NCI-H2107 (cell line): ENCODE results near the gene FAM181B.

Experiments used
- DNase-seq: peaks from one replicate; lab custom pipeline; 2025; lab: John Stamatoyannopoulos, UW

The FAM181B gene, protein sequence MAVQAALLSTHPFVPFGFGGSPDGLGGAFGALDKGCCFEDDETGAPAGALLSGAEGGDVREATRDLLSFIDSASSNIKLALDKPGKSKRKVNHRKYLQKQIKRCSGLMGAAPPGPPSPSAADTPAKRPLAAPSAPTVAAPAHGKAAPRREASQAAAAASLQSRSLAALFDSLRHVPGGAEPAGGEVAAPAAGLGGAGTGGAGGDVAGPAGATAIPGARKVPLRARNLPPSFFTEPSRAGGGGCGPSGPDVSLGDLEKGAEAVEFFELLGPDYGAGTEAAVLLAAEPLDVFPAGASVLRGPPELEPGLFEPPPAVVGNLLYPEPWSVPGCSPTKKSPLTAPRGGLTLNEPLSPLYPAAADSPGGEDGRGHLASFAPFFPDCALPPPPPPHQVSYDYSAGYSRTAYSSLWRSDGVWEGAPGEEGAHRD

GRCh38 chr11:82733444-82734119, at the start of gene FAM181B:
Gene FAM181B, minus strand, starts transcription at chr11:82733864. Its CDS starts 135 bp downstream, at chr11:82733729.
- no peak for DNase-seq

- DNase-seq, result no peak
Observed at GRCh38 chr11:82782825-82783374, 49.2 kb upstream of the FAM181B start.

DNA sequence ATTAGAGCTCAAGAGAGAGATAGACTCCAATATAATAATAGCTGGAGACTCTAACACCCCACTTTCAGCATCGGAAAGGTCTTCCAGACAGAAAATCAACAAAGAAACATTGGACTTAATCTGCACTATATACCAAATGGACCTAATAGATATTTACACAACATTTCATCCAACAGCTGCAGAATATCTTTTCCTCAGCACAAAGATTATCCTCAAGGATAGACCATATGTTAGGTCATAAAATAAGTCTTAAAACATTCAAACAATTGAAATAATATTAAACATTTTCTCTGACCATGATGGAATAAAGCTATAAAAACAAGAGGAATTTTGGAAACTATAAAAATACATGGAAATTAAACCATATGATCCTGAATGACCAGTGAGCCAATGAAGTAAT, 45.1 kb upstream of the FAM181B start:
- no peak for DNase-seq

DNA sequence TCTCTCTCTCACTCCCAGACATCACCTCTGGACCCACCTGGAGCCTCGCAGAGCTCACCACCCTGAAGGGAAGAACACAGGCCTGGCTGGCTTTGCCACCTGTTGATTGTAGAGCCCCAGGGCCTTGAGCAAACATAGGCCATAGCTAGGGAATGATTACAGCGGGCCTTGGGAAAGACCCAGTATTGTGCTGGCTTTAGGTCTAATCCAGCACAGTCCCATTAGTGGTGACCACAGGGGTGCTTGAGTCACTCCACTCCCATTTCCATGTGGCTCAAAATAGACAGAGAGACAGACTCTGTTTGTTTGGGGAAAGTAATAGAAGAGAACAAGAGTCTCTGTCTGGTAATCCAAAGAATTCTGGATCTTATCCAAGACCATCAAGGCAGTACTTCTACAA, 42.7 kb upstream of the FAM181B start:
- DNase-seq, result no peak

GRCh38 chr11:82775736-82776346, 42.2 kb upstream of the FAM181B start:
- DNase-seq, result no peak

DNA sequence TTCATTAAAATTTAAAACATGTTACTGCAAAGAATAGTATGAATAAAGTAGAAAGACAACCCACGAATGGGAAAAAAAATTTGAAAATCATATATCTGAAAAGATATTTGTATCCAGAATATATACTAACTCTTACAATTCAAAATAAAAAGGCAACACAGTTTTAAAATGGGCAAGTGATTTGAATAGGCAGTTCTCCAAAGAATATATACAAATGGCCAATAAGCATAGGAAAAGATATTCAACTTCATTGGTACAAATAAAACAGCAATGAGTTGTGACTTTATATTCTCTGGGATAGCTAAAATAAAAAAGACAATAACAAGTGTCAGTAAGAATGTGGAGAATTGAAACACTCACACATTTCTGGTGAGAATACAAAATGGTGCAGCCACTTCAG, 41.6 kb upstream of the FAM181B start:
- no peak for DNase-seq

DNA sequence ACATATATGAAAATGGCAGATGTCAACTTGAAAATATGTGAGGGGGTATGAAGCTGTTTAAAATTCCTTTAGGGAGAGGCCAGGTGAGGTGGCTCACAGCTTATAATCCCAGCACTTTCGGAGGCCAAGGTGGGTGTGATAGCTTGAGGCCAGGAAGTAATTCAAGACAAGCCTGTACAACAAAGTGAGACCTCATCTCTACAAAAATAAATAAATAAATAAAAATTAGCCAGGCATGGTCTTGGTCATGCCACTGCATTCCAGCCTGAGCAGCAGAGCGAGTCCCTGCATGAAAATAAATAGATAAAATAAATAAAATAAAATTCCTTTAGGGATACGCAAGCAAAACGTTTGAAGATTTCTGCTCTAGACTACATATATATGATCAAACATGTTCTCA, 38.1 kb upstream of the FAM181B start:
- no peak for DNase-seq

GRCh38 chr11:82767123-82767522, 33.5 kb upstream of the FAM181B start:
- DNase-seq, result no peak

- no peak for DNase-seq
Observed at GRCh38 chr11:82765466-82766034, 31.9 kb upstream of the FAM181B start.

GRCh38 chr11:82763167-82763566, 29.5 kb upstream of the FAM181B start:
- DNase-seq, result no peak

- DNase-seq, result no peak
Observed at GRCh38 chr11:82759649-82760048, 26.0 kb upstream of the FAM181B start.

GRCh38 chr11:82757660-82758357, 24.1 kb upstream of the FAM181B start:
- no peak for DNase-seq

- DNase-seq, result no peak
Observed at GRCh38 chr11:82756765-82757639, 23.3 kb upstream of the FAM181B start.

DNA sequence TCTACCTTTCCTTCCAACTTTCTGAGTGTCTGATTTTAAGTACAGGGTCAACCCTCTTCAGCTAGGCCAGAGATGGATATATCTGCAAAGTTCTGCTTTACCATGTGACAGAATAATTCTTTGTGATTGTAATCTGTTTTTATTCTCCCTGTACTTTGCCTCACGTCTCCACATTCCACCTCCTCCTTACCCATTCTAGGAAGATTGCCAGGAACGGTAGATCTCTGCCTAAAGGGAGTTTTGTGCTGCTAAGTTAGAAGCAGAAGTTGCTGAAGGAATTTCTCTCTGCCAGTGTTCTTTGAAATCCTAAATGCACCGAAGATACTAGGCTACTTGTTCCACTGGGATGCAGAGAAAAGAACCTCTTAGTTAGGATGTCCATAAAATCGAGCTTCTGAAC, 20.7 kb upstream of the FAM181B start:
- no peak for DNase-seq

DNA sequence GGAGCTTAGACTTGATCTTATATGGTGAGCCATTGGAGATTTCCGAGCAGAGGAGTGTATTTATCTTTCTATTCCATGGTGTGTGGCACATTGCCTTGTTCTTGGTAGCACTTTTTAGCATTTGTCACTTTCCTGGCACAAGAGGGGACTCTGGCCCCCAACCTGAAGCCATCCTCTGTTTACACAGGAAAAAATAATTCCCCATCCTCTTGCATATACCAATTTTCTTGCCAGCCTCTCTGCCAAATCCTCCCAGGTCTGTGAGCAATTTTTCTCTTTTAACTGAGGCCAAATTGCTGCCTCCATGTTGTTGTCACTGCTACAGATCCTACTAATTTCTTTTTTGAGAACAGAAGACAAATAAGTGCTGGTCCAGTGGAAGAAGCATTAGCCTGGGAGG, 20.3 kb upstream of the FAM181B start:
- no peak for DNase-seq

DNA sequence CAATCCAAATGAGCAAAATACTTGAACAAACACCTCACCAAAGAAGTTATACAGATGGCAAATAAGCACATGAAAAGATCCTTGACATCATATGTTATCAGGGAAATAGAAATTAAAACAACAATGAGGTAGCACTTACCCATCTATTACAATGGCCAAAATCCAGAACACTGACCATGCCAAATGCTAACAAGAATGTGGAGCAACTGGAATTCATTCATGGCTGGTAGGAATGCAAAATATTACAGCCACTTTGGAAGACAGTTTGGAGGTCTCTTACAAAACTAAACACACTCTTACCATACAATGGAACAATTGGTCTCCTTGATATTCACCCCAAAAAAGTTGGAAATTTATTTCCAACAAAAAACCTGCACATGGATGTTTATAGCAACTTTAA, 19.1 kb upstream of the FAM181B start:
- DNase-seq, result no peak

DNA sequence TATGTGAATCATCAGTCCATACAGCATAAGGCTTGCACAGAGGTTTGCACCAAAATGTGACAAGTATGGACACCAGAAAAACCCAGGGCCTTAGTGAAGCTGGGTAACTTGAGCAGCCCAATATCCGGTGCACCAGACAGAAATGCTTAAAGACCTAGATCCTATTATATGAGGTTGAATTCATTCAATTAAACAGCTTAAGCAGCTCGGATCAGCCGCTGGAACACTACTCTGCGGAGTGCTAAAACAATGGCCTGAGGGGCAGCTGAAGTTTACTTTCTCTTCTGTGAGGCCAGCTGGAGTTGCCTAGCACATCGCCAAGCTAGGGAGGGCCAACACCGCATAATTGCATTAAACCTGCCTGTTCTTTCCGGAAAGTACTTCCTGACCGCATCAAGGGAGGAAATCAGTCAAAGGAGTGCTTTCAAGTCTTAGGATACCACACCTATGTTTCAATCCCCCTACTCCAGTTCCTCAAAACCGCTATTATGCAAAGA, 17.0 kb upstream of the FAM181B start:
- no peak for DNase-seq

DNA sequence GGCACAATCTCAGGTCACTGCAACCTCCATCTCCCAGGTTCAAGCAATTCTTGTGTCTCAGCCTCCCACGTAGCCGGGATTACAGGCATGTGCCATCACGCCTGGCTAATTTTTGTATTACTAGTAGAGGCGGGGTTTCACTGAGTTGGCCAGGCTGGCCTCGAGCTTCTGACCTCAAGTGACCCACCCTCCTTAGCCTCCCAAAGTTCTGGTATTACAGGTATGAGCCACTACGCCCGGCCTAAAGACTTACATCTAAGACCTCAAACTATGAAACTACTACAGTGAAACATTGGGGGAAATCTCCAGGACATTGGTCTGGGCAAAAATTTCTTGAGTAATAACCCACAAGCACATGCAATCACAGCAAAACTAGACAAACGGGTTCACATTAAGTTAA, 13.8 kb upstream of the FAM181B start:
- no peak for DNase-seq

DNA sequence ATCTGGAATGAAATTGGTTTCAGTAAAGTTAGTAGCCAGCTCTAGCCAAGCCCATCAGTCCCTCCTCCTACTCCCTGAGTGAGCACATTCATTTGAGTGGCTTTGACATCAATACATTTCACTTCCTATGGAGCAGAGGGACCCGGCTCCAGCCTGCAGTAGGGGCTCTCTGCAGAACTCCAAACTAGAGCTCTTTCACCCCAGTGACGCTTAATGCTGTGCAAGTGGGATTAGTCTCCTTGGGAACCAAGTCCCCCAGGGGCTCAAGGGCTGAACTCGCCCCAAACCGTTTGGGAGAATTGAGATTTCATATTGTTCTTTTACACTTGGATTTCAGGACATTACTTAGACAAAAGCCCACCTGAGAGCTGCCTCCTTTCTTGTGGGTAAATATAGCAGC, 4.4 kb upstream of the FAM181B start:
- no peak for DNase-seq

DNA sequence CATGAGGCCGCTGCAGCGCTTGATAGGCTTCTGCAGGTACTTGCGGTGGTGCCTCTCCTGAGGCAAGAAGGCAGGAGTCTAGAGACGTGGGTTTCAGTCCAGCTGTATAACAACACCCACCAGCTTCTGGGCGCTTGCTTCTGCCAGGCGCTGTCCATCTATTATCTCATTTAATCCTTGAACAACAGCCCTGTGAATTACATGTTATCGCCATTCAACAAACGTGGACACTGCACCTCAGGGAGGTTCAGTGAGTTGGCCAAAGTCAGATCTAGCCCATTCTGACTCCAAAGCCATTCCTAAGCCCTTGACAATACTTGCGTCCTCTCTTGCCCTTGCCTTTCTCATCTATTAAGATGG, 436 bp upstream of the FAM181B start:
- no peak for DNase-seq
